GM19328 (cell line): ENCODE results near the gene CLN6.
"Not testable (repeated sequence)": the region's sequence is repeated elsewhere in the genome, so short reads cannot be mapped to it uniquely, and the experiment has no call there.

Source experiments
- ATAC-seq: cut with Tn5 transposase; IDR thresholded peaks from one replicate; pipeline ENCODE4 v1.9.1; 2021; ENCODE audit warnings: mild to moderate bottlenecking, moderate library complexity; ENCODE audit not compliant: unreplicated experiment

CLN6 gene

DNA sequence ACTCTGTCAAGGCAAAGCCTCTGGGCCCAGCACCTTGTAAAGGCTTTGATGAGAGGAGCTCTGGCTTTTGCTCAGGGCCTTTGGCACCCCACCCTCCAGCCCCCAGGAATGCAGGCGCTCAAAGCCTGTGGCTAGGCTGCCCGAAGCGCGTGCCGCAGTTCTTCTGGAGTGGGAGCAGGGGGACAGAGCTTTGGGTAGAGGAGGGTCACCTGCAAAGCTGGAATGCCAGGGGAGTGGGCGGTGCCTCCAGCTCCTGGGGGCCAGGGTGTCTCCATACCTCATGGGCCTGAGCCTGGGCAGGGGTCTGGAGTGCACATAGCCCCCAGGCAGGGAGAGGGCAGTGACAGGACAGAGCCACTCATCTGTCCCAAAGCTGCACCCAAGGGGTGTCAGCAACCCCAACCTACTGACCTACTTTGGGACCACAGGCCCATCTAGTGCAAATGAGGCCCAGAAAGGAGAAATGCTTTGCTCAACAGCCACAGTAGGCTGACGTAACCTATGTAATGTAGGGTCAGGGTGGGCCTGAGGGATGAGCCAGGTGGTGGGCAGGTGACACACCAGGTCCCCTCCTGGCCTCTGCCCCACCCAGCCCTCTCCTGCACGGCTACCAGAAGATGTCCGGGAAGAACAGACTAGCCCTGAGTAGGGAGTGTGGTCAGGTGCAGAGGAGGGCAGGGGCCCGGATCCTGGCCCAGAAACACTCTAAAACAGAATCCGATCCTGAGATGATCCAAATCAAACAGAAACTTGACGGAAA lies 22.2 kb downstream of the CLN6 start:
- ATAC-seq: no peak

GRCh38 chr15:68206711-68207151 lies 22.8 kb downstream of the CLN6 start:
- ATAC-seq: no peak

DNA sequence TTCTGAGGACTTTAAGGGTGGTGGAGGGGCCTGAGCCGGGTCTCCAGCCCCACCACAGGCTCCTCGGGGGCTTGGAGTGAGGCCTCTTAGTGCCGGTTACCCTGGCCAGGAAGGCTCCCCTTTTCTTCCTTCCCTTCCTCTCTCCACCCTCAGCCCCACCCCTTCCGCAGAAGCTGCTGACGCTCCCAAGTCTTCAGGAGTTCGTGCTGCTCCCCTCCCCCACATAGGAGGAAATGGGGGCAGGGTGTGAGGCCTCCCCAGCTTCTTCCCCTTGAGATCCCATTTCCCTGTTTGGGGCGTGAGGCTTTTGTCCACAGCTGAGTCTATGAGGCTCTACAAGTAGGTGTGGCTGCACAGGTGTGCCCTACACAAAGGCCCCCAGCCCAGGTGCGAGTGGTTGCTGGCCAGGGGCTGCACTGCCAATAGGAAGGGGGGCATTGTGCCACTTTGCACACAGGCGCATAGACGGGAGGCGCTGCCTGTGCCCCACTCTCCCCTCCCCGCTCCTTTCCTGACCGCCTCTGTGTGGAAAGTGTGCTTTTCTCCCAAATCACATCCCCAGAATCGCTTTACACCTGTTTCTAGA lies 23.5 kb downstream of the CLN6 start:
- no peak for ATAC-seq

DNA sequence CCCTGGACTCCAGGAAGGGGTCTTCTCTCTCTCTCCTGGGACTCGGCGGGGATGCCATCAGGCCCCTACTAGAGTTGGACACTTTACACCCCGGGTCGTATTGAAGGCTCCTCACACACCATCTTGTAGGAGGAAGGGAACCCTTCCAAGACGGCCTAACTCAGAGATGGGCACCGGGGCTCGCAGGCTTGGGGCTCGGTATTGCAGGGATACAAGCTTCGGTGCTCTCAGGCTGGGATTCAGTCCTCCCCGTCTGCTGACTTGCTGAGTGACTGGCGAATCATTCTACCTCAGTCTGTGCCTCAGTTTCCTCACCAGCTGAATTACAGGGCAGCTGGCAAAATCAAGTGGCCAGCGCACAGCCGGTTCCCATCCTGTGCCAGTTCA lies 24.0 kb downstream of the CLN6 start:
- ATAC-seq: no peak

- no peak for ATAC-seq
Measured at GRCh38 chr15:68204776-68205557, 24.6 kb downstream of the CLN6 start, which contains the start of gene CALML4. TSS of gene CALML4 (minus strand) at chr15:68205332. CDS start at chr15:68205247, 85 bp downstream.

DNA sequence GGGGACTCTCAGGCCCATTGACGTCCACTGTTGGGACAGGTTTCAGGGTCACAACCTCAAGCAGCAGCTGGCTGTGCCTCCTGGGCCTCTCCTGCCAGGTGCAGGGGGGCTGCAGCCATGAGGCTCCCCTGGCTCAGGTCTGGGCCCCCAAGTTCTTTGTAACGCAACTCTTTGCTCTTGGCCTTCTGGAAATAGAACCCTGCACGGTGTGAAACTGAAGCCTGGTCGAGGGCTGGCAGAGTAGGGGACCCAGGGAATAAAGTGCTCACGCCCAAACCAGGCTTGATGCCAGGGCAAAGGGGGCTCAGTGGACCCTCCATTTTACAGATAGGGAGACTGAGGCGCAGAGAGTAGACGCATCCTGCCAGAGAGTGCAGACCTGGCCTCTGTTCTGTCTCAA lies 25.2 kb downstream of the CLN6 start:
- no peak for ATAC-seq

DNA sequence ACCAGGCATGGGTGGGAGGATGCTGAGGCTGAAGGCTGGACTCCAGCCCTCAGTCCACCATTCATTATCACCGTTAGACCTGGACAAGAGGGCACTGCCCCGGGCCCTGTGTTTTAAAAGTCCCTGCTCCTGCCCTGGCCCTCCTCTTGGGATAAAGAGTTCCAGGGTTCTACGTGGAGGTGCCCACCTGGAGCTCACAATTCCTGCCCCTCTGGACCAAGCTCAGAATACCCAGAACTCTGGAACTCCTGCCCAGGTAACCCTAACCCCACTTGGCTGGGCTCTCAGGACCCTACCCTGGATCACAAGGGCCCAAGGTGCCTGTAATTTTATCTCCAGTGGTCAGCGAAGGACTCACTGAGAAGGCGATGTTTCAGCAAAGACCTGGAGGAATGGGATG lies 25.6 kb downstream of the CLN6 start:
- ATAC-seq: no peak

DNA sequence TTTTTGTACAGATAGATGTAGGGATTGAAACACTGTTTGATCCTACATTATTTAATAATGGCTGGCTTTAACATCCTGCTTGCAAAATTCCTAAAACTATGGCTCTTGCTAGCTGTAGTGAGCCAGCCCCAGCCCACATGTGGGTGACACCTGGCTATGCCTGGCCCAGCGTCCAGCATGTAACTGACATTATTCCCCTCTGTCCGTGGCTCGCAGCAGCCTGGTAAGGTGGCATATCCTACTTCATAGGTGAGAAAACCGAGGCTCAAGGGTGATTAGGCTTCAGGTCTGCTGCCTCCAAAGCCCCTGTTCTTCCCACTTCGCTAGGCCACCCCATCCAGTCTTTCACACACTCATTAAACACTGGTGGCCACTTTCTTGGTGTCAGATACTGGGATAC lies 26.0 kb downstream of the CLN6 start:
- ATAC-seq: no peak

- not testable (repeated sequence) for ATAC-seq
Measured at GRCh38 chr15:68202994-68203393, 26.5 kb downstream of the CLN6 start.

DNA sequence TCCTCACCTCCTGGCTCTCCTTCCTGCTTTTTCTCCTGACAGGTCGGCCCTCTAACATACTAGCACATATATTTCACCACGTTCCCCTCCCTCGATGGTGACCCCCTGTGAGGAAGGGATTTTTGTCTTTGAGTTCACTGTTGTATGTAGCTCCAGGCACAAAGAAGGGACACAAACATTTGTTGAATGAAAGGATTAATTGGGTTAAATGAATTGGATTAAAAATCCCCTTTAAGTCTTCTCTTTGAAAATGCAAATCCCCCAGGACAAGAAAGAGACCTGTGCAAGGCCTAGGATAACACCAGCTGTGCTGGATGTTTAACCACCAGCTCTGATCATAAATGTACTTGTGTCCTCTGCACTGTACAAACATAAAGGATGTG lies 27.7 kb downstream of the CLN6 start:
- ATAC-seq: no peak

- ATAC-seq: no peak
Measured at GRCh38 chr15:68201153-68201878, 28.2 kb downstream of the CLN6 start.

- no peak for ATAC-seq
Measured at GRCh38 chr15:68200016-68200861, 29.3 kb downstream of the CLN6 start.

DNA sequence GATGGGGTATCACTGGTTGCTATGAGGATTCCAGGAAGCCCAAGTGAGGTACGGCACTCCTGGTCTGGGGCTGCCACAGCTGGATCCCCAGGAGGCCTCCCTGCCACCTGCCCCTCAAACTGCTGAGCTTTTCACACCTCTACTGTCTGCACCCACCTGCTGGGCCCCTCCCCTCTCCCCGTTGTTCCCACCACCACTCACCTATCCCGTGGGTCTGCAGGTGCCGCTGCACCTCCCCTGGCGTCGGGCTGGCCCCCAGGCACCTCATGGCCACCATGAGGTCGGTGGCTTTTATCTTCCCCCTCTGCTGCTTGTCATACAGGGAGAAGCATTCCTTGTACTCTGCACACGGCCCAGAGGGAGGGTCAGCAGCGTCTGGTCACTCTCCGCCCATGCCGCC lies 30.2 kb downstream of the CLN6 start:
- ATAC-seq: no peak

DNA sequence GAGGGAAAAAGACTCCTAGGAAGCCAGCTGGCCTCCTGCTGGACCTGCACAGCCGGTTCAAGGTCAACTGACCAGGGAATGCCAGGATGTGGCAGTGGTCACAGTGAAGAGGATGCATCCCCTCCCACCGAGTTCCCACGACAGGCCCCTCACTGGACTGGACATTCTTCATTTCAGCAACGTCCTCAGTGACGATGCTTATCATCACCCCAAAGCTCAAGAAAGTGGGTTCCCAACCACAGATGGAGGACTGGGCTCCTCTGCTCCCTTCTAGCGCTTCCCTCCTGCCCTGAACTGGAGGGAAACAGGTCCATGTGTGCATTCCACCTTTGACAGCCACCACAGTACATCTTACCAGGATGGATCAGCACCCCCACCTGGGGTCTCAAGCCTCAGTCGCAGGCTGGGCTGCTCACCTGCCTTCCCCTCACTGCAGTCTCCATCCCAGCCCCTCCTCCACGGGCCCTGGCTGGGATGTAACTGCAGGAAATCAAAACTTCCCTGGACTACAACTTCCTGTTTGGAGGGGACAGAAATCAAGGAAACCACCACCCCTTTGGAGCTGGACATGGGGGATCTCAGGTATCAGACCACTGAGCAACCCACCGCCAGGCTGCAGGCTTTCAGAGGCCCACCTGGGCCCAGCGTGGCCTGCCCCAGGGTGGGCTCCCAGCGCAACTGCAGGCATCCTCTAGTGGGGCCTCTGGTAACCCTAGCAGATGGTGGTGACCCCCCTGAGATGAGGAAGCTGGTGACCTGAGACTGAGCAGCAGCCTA lies 31.7 kb downstream of the CLN6 start:
- ATAC-seq: no peak

GRCh38 chr15:68197170-68197492 lies 32.4 kb downstream of the CLN6 start:
- no peak for ATAC-seq

GRCh38 chr15:68196445-68197169 lies 32.9 kb downstream of the CLN6 start:
- ATAC-seq: no peak

GRCh38 chr15:68195336-68196112 lies 34.0 kb downstream of the CLN6 start:
- no peak for ATAC-seq

DNA sequence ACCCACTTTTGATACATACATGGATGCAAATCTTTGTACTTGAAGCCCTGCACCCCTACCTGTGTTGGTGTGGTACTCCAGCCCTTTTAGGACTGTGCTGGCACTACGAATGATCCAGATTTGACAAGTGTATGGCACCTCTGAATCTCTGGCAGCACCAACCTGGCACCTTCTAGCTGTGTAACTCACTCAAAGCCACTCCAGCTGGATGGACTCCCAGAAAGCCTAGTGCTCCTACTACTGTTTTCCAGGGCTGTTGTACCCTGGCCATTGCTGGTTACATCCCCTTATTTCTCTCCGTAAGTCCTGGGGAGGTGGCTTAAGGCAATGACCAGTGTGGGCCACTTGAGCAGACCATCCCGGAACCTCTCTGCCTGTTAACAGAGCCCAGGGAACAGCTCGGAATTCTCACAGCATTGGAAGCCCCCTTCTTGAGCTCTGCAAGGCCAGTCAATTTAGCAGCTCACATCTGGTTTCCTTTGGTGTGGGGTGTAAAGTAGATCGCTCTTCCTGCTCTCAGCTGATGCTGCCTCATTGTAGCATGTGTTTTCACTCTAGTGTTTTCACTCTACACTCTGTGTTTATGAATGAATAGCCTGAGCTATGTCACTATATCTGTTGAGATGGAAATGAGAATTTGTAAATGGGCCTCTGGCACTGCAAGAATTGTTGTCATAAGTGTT lies 36.6 kb downstream of the CLN6 start:
- no peak for ATAC-seq
